HCT116 (cell line): ENCODE measurements around the gene CAMP. TPM values are rescaled to one million over a fixed set of nuclear protein-coding genes. Genes with fewer than 3 reads are reported as not detected.

Experiments used
- ATAC-seq: fragments of 200-7000 bp; cut with Tn5 transposase; 2 replicates; pipeline ENCODE4 v1.9.1; 2020; ENCODE audit warnings: mild to moderate bottlenecking, moderate library complexity
- BruUV-seq: library from RNA; stranded (reverse); fragments of 400-500 nt; replicated peaks from 2 replicates; lab custom pipeline; 2021; lab: Mats Ljungman, UMichigan
- CTCF ChIA-PET: fragments of 300-600 bp; sonication (Branson Sonifier 250); formaldehyde crosslinking; loops from one replicate; lab custom pipeline; 2021; ENCODE audit warnings: antibody characterized with exemption; lab: Charles Lee
- POLR2A ChIA-PET: fragments of 300-600, 350-600 bp; sonication (Branson Sonifier 250); formaldehyde crosslinking; loops from one replicate; lab custom pipeline; 2021; ENCODE audit warnings: antibody characterized with exemption; lab: Charles Lee
- RAD21 ChIA-PET, 2 experiments: fragments of 300-600 bp; sonication (Branson Sonifier 250); formaldehyde crosslinking; loops; one replicate each; lab custom pipeline; 2023; ENCODE audit warnings: low total read pairs in 2 of 2; ENCODE audit not compliant: uncharacterized antibody in 2 of 2, unreplicated experiment in 2 of 2, low non-redundant PET in 1 of 2; lab: Charles Lee
- DNase-seq: peaks from one replicate; pipeline ENCODE4 v3.0.0-alpha.2; 2010; ENCODE audit warnings: low read depth, low spot score
- H2AFZ ChIP-seq: fragments of 200-600 bp; shearing (Covaris generic), sonication (generic); 2 replicates; pipeline ENCODE4 v1.6.1; 2017; ENCODE audit warnings: low read depth, mixed run types, mixed read lengths, antibody characterized with exemption, low read length; ENCODE audit not compliant: poor library complexity, severe bottlenecking
- H3K27ac ChIP-seq: 2 replicates; pipeline ENCODE4 v1.5.1; 2012; ENCODE audit warnings: low read depth, low read length
- H3K27me3 ChIP-seq: fragments of 200-600 bp; sonication (generic); 2 replicates; pipeline ENCODE4 v1.6.1; 2016; ENCODE audit warnings: mixed run types, low read length, mixed read lengths; ENCODE audit not compliant: insufficient read depth
- H3K36me3 ChIP-seq, 2 experiments: fragments of 200-500 bp in 1 of 2; fragments of 200-600 bp in 1 of 2; sonication (Bioruptor generic) in 1 of 2; sonication (generic) in 1 of 2; 2 replicates each; pipeline versions ENCODE4 v1.5.1 to v1.6.1; 2014 to 2016; ENCODE audit warnings: low read length in 2 of 2, inconsistent platforms in 1 of 2, mixed read lengths in 1 of 2, mixed run types in 1 of 2; ENCODE audit not compliant: insufficient read depth in 2 of 2, control insufficient read depth in 1 of 2
- H3K4me1 ChIP-seq, 2 experiments: fragments of 200-600 bp in 1 of 2; sonication (generic) in 1 of 2; 2 replicates each; pipeline versions ENCODE4 v1.5.1 to v1.6.1; 2012 to 2017; ENCODE audit warnings: low read length in 2 of 2, inconsistent platforms in 1 of 2, mild to moderate bottlenecking in 1 of 2, mixed read lengths in 1 of 2, mixed run types in 1 of 2, moderate library complexity in 1 of 2; ENCODE audit not compliant: insufficient read depth in 2 of 2, control insufficient read depth in 1 of 2
- H3K4me2 ChIP-seq: fragments of 200-600 bp; sonication (generic); 2 replicates; pipeline ENCODE4 v1.6.1; 2017; ENCODE audit warnings: mixed run types, low read length, mixed read lengths
- H3K4me3 ChIP-seq, 2 experiments: fragments of 200-600 bp in 1 of 2; sonication (generic) in 1 of 2; replicated peaks in 1 of 2; 2 replicates each; pipeline ENCODE4 v1.5.1; 2011 to 2016; ENCODE audit warnings: low read length in 2 of 2, control low read depth in 1 of 2, low read depth in 1 of 2, mild to moderate bottlenecking in 1 of 2, mixed read lengths in 1 of 2, mixed run types in 1 of 2
- H3K79me2 ChIP-seq: fragments of 200-600 bp; sonication (generic); 2 replicates; pipeline ENCODE4 v1.6.1; 2017; ENCODE audit warnings: mild to moderate bottlenecking, mixed run types, low read length, moderate library complexity, mixed read lengths; ENCODE audit not compliant: insufficient read depth
- H3K9ac ChIP-seq: fragments of 200-600 bp; sonication (generic); 2 replicates; pipeline ENCODE4 v1.6.1; 2016; ENCODE audit warnings: low read length, mixed read lengths
- H3K9me2 ChIP-seq: fragments of 200-600 bp; sonication (generic), shearing (Covaris generic); 2 replicates; pipeline ENCODE4 v1.6.1; 2017; ENCODE audit warnings: mixed run types, mild to moderate bottlenecking, moderate library complexity; ENCODE audit not compliant: insufficient read depth
- H3K9me3 ChIP-seq, 2 experiments: fragments of 200-500 bp in 1 of 2; fragments of 200-600 bp in 1 of 2; sonication (Bioruptor generic) in 1 of 2; sonication (generic) in 1 of 2; 2 replicates each; pipeline ENCODE4 v1.6.1; 2014 to 2017; ENCODE audit warnings: low read length in 2 of 2, mixed read lengths in 2 of 2, inconsistent platforms in 1 of 2, low read depth in 1 of 2, mild to moderate bottlenecking in 1 of 2, mixed run types in 1 of 2, moderate library complexity in 1 of 2; ENCODE audit not compliant: control insufficient read depth in 1 of 2, insufficient read depth in 1 of 2
- H4K20me1 ChIP-seq: fragments of 200-600 bp; sonication (generic), shearing (Covaris generic); 2 replicates; pipeline ENCODE4 v1.6.1; 2017; ENCODE audit warnings: mixed run types, mild to moderate bottlenecking, moderate library complexity; ENCODE audit not compliant: insufficient read depth
- CBX3 ChIP-seq: IDR thresholded peaks from 2 replicates; pipeline ENCODE4 v1.6.1; 2012; ENCODE audit warnings: low read depth
- CEBPB ChIP-seq: IDR thresholded peaks from 2 replicates; pipeline ENCODE4 v1.6.1; 2012; ENCODE audit warnings: low read depth
- EGR1 ChIP-seq: IDR thresholded peaks from 2 replicates; pipeline ENCODE4 v1.6.1; 2012; ENCODE audit warnings: low read depth
- EZH2 ChIP-seq: fragments of 200-600 bp; sonication (generic); IDR thresholded peaks from 2 replicates; pipeline ENCODE4 v1.6.1; 2017; ENCODE audit warnings: antibody characterized with exemption, mixed run types
- EZH2phosphoT487 ChIP-seq: fragments of 200-600 bp; IDR thresholded peaks from 2 replicates; pipeline ENCODE4 v1.6.1; 2018; ENCODE audit warnings: antibody characterized with exemption, borderline replicate concordance
- JUND ChIP-seq: IDR thresholded peaks from 2 replicates; pipeline ENCODE4 v1.6.1; 2012
- POLR2A ChIP-seq: IDR thresholded peaks from 2 replicates; pipeline ENCODE4 v1.7.0; 2011; ENCODE audit warnings: borderline replicate concordance; ENCODE audit not compliant: insufficient read depth, insufficient read length; ENCODE audit errors: extremely low read depth
- RAD21 ChIP-seq: IDR thresholded peaks from 2 replicates; pipeline ENCODE4 v1.6.1; 2012; ENCODE audit warnings: low read depth, mild to moderate bottlenecking
- SIN3A ChIP-seq: IDR thresholded peaks from 2 replicates; pipeline ENCODE4 v1.6.1; 2012; ENCODE audit warnings: low read depth
- SP1 ChIP-seq: IDR thresholded peaks from 2 replicates; pipeline ENCODE4 v1.6.1; 2012; ENCODE audit warnings: low read depth
- TCF7L2 ChIP-seq: IDR thresholded peaks from 2 replicates; pipeline ENCODE4 v1.7.0; 2011; ENCODE audit warnings: borderline replicate concordance, inconsistent platforms; ENCODE audit not compliant: insufficient read depth, insufficient read length; ENCODE audit errors: extremely low read depth
- YY1 ChIP-seq: IDR thresholded peaks from 2 replicates; pipeline ENCODE4 v1.6.1; 2011; ENCODE audit warnings: low read length, low read depth, moderate library complexity, mild to moderate bottlenecking; ENCODE audit not compliant: insufficient replicate concordance; ENCODE audit errors: extremely low read depth
- ZFX ChIP-seq: fragments of 450-650 bp; IDR thresholded peaks from 2 replicates; pipeline ENCODE4 v1.6.1; 2017
- ZNF274 ChIP-seq: fragments of 200-500 bp; sonication (Bioruptor generic); IDR thresholded peaks from 2 replicates; pipeline ENCODE4 v1.6.1; 2014; ENCODE audit warnings: mild to moderate bottlenecking, low read depth, low read length, inconsistent platforms
- intact Hi-C: fragments of 100-400 bp; cut with micrococcal nuclease; formaldehyde crosslinking; loops from 2 replicates; pipeline ENCODE4 v1.10.0; 2022
- total RNA-seq: library from RNA; stranded (reverse); gene quantifications from one replicate; pipeline ENCODE4 v1.2.1, GENCODE V29; 2021; ENCODE audit not compliant: unreplicated experiment
- TF ChIP-seq, protein P1 (sequence below), 3 experiments: fragments of 200-600 bp in 1 of 3; sonication (generic) in 1 of 3; IDR thresholded peaks in 2 of 3; conservative IDR thresholded peaks in 1 of 3; 2 replicates each; pipeline ENCODE4 v1.5.1; 2012 to 2017; ENCODE audit warnings: low read depth in 2 of 3, low read length in 2 of 3, antibody characterized with exemption in 1 of 3, borderline replicate concordance in 1 of 3, control low read depth in 1 of 3, mild to moderate bottlenecking in 1 of 3, mixed read lengths in 1 of 3, mixed run types in 1 of 3, moderate library complexity in 1 of 3; ENCODE audit not compliant: insufficient read depth in 1 of 3
- TF ChIP-seq, protein P2 (sequence below): IDR thresholded peaks from 2 replicates; pipeline ENCODE4 v1.6.1; 2012; ENCODE audit warnings: low read depth
- TF ChIP-seq, protein P3 (sequence below): IDR thresholded peaks from 2 replicates; pipeline ENCODE4 v1.6.1; 2012
- TF ChIP-seq, protein P4 (sequence below): IDR thresholded peaks from 2 replicates; pipeline ENCODE4 v1.6.1; 2011; ENCODE audit warnings: mild to moderate bottlenecking, low read length, moderate library complexity; ENCODE audit not compliant: insufficient replicate concordance; ENCODE audit errors: extremely low read depth

The CAMP gene
- total RNA-seq, 1 experiment from 2014 or later: not detected

DNA sequence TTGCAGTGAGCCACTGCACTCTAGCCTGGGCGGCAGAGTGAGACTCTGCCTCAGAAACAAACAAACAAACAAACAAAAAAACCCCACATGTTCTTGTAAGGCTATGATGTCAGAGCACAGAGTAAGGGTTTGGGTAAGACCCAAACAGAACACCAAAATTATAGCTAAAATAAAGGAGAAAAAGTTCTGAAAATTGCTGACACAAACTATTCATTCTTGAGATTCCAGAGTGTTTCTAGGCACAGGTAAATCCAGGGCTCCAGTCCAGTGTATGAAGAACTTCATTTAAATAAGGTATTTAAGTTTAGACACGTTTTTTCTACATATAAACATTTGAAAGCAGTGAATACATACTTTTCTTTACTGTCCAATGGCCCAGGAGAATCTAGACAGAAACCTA, 39.0 kb upstream of the CAMP start:
- peaks cover 29 to 57% of the 10 kb centered on the region in 2 experiments; a peak in 3 of 4 replicates for H3K36me3 ChIP-seq
- POLR2A ChIA-PET: no interaction called here
- H3K4me2 ChIP-seq: no peak overlapping the region
- no peaks in the 10 kb centered on the region for H4K20me1 ChIP-seq
- no peak overlapping the region for H3K27ac ChIP-seq
- H3K9ac ChIP-seq: no peak overlapping the region
- H3K4me1 ChIP-seq: peaks cover 9 to 24% of the 10 kb centered on the region in 2 experiments; a peak in 3 of 4 replicates
- no peak overlapping the region for H3K4me3 ChIP-seq
- ATAC-seq: no peak
- RAD21 ChIA-PET: no interaction called here
- no peak for DNase-seq
- peaks cover 86% of the 10 kb centered on the region for H3K79me2 ChIP-seq
- CTCF ChIA-PET: no interaction called here
- BruUV-seq: no TSS peak
- intact Hi-C loops: no loop called here
- TF ChIP-seq SIN3A (no peak), POLR2A (no peak), RAD21 (no peak), ZNF274 (no peak), CEBPB (no peak), EGR1 (no peak), YY1 (no peak), EZH2 (no peak), CBX3 (no peak), JUND (no peak), EZH2phosphoT487 (no peak), ZFX (no peak), TCF7L2 (no peak), SP1 (no peak)
- TF ChIP-seq, protein P1, sequence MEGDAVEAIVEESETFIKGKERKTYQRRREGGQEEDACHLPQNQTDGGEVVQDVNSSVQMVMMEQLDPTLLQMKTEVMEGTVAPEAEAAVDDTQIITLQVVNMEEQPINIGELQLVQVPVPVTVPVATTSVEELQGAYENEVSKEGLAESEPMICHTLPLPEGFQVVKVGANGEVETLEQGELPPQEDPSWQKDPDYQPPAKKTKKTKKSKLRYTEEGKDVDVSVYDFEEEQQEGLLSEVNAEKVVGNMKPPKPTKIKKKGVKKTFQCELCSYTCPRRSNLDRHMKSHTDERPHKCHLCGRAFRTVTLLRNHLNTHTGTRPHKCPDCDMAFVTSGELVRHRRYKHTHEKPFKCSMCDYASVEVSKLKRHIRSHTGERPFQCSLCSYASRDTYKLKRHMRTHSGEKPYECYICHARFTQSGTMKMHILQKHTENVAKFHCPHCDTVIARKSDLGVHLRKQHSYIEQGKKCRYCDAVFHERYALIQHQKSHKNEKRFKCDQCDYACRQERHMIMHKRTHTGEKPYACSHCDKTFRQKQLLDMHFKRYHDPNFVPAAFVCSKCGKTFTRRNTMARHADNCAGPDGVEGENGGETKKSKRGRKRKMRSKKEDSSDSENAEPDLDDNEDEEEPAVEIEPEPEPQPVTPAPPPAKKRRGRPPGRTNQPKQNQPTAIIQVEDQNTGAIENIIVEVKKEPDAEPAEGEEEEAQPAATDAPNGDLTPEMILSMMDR (IDR thresholded peaks at IDR 0.05 in 2 of 3, conservative IDR thresholded peaks at IDR 0.05 in 1 of 3; ENCODE audit: borderline replicate concordance in 1 of 3, insufficient read depth in 1 of 3, low read depth in 2 of 3, low read length in 2 of 3): no peak
- TF ChIP-seq, protein P2, sequence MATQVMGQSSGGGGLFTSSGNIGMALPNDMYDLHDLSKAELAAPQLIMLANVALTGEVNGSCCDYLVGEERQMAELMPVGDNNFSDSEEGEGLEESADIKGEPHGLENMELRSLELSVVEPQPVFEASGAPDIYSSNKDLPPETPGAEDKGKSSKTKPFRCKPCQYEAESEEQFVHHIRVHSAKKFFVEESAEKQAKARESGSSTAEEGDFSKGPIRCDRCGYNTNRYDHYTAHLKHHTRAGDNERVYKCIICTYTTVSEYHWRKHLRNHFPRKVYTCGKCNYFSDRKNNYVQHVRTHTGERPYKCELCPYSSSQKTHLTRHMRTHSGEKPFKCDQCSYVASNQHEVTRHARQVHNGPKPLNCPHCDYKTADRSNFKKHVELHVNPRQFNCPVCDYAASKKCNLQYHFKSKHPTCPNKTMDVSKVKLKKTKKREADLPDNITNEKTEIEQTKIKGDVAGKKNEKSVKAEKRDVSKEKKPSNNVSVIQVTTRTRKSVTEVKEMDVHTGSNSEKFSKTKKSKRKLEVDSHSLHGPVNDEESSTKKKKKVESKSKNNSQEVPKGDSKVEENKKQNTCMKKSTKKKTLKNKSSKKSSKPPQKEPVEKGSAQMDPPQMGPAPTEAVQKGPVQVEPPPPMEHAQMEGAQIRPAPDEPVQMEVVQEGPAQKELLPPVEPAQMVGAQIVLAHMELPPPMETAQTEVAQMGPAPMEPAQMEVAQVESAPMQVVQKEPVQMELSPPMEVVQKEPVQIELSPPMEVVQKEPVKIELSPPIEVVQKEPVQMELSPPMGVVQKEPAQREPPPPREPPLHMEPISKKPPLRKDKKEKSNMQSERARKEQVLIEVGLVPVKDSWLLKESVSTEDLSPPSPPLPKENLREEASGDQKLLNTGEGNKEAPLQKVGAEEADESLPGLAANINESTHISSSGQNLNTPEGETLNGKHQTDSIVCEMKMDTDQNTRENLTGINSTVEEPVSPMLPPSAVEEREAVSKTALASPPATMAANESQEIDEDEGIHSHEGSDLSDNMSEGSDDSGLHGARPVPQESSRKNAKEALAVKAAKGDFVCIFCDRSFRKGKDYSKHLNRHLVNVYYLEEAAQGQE: no peak
- TF ChIP-seq, protein P3, sequence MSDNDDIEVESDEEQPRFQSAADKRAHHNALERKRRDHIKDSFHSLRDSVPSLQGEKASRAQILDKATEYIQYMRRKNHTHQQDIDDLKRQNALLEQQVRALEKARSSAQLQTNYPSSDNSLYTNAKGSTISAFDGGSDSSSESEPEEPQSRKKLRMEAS: no peak
- TF ChIP-seq, protein P4, sequence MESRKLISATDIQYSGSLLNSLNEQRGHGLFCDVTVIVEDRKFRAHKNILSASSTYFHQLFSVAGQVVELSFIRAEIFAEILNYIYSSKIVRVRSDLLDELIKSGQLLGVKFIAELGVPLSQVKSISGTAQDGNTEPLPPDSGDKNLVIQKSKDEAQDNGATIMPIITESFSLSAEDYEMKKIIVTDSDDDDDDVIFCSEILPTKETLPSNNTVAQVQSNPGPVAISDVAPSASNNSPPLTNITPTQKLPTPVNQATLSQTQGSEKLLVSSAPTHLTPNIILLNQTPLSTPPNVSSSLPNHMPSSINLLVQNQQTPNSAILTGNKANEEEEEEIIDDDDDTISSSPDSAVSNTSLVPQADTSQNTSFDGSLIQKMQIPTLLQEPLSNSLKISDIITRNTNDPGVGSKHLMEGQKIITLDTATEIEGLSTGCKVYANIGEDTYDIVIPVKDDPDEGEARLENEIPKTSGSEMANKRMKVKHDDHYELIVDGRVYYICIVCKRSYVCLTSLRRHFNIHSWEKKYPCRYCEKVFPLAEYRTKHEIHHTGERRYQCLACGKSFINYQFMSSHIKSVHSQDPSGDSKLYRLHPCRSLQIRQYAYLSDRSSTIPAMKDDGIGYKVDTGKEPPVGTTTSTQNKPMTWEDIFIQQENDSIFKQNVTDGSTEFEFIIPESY: no peak
- TF ChIP-seq, all 23 proteins: peak for 0
- Histone ChIP-seq H3K9me2 (no peaks in the 10 kb centered on the region), H3K27me3 (no peaks in the 10 kb centered on the region), H2AFZ (no peak overlapping the region), H3K9me3 (no peaks in the 10 kb centered on the region)
